H9 (cell line): ENCODE measurements around the gene PLEK. TPM values are rescaled to one million over a fixed set of nuclear protein-coding genes. Genes with fewer than 3 reads are reported as not detected.

Experiments used
- DNase-seq: peaks from one replicate; pipeline ENCODE4 v3.0.0-alpha.2; 2017
- H2AFZ ChIP-seq: one replicate; pipeline ENCODE4 v1.6.1; 2013; ENCODE audit warnings: mild to moderate bottlenecking, low read length, control low read depth, moderate library complexity
- H2AK5ac ChIP-seq: 2 replicates; pipeline ENCODE4 v1.6.1; 2013; ENCODE audit warnings: low read length, control low read depth, mixed read lengths; ENCODE audit not compliant: insufficient read length
- H2BK120ac ChIP-seq: one replicate; pipeline ENCODE4 v1.6.1; 2013; ENCODE audit warnings: low read depth, mild to moderate bottlenecking, low read length, control low read depth, inconsistent platforms; ENCODE audit not compliant: poor library complexity, severe bottlenecking
- H2BK12ac ChIP-seq: 2 replicates; pipeline ENCODE4 v1.6.1; 2013; ENCODE audit warnings: low read length, control low read depth, mixed read lengths, low read depth; ENCODE audit not compliant: insufficient read length
- H2BK15ac ChIP-seq: 2 replicates; pipeline ENCODE4 v1.6.1; 2013; ENCODE audit warnings: low read depth, low read length, control low read depth
- H2BK20ac ChIP-seq: one replicate; pipeline ENCODE4 v1.6.1; 2013; ENCODE audit warnings: low read depth, mild to moderate bottlenecking, low read length, control low read depth, inconsistent platforms; ENCODE audit not compliant: poor library complexity, severe bottlenecking
- H2BK5ac ChIP-seq: 2 replicates; pipeline ENCODE4 v1.6.1; 2013; ENCODE audit warnings: low read length, control low read depth, mixed read lengths; ENCODE audit not compliant: insufficient read length
- H3K14ac ChIP-seq: 2 replicates; pipeline ENCODE4 v1.6.1; 2013; ENCODE audit warnings: low read length, control low read depth; ENCODE audit not compliant: insufficient read depth
- H3K18ac ChIP-seq: 2 replicates; pipeline ENCODE4 v1.6.1; 2013; ENCODE audit warnings: low read depth, mild to moderate bottlenecking, mixed read lengths, low read length, control low read depth; ENCODE audit not compliant: insufficient read length
- H3K23ac ChIP-seq: 2 replicates; pipeline ENCODE4 v1.6.1; 2013; ENCODE audit warnings: low read length, control low read depth, mixed read lengths, low read depth; ENCODE audit not compliant: insufficient read length
- H3K23me2 ChIP-seq: 2 replicates; pipeline ENCODE4 v1.6.1; 2013; ENCODE audit warnings: low read depth, mild to moderate bottlenecking, mixed read lengths, low read length, control low read depth; ENCODE audit not compliant: insufficient read length, poor library complexity, severe bottlenecking
- H3K27ac ChIP-seq: 2 replicates; pipeline ENCODE4 v1.5.1; 2013; ENCODE audit warnings: low read length, control low read depth, mixed read lengths, low read depth; ENCODE audit not compliant: insufficient read length
- H3K27me3 ChIP-seq: 2 replicates; pipeline ENCODE4 v1.6.1; 2013; ENCODE audit warnings: low read length, control low read depth, inconsistent platforms; ENCODE audit not compliant: insufficient read depth
- H3K4ac ChIP-seq: 2 replicates; pipeline ENCODE4 v1.6.1; 2013; ENCODE audit warnings: low read depth, mild to moderate bottlenecking, control low read depth, inconsistent platforms, low read length, moderate library complexity
- H3K4me1 ChIP-seq: 2 replicates; pipeline ENCODE4 v1.6.1; 2013; ENCODE audit warnings: low read length, control low read depth, inconsistent platforms; ENCODE audit not compliant: insufficient read depth
- H3K4me2 ChIP-seq: 2 replicates; pipeline ENCODE4 v1.6.1; 2013; ENCODE audit warnings: low read length, control low read depth, mixed read lengths; ENCODE audit not compliant: insufficient read length, insufficient read depth
- H3K56ac ChIP-seq: 2 replicates; pipeline ENCODE4 v1.6.1; 2013; ENCODE audit warnings: low read depth, mild to moderate bottlenecking, mixed read lengths, low read length, control low read depth; ENCODE audit not compliant: insufficient read length
- H3K79me1 ChIP-seq: 2 replicates; pipeline ENCODE4 v1.6.1; 2013; ENCODE audit warnings: low read depth, mild to moderate bottlenecking, moderate library complexity, low read length, control low read depth, inconsistent platforms; ENCODE audit not compliant: insufficient read depth, poor library complexity, severe bottlenecking
- H3K79me2 ChIP-seq: 2 replicates; pipeline ENCODE4 v1.6.1; 2013; ENCODE audit warnings: low read length, control low read depth, inconsistent platforms; ENCODE audit not compliant: insufficient read depth
- H3K9ac ChIP-seq: 2 replicates; pipeline ENCODE4 v1.6.1; 2013; ENCODE audit warnings: low read length, control low read depth, mixed read lengths; ENCODE audit not compliant: insufficient read length; ENCODE audit errors: extremely low read depth
- H3K9me3 ChIP-seq: one replicate; pipeline ENCODE4 v1.6.1; 2013; ENCODE audit warnings: low read depth, low read length, inconsistent platforms; ENCODE audit not compliant: control insufficient read depth
- H3T11ph ChIP-seq: one replicate; pipeline ENCODE4 v1.6.1; 2013; ENCODE audit warnings: mild to moderate bottlenecking, low read length, control low read depth, inconsistent platforms
- H4K20me1 ChIP-seq: one replicate; pipeline ENCODE4 v1.6.1; 2013; ENCODE audit not compliant: control insufficient read depth, insufficient read length, insufficient read depth
- H4K5ac ChIP-seq: 2 replicates; pipeline ENCODE4 v1.6.1; 2013; ENCODE audit warnings: low read depth, mild to moderate bottlenecking, mixed read lengths, low read length, control low read depth; ENCODE audit not compliant: insufficient read length
- H4K8ac ChIP-seq: replicated peaks from 2 replicates; pipeline ENCODE4 v1.6.1; 2013; ENCODE audit warnings: low read length, control low read depth, mixed read lengths, low read depth; ENCODE audit not compliant: insufficient read length
- H4K91ac ChIP-seq: 2 replicates; pipeline ENCODE4 v1.6.1; 2013; ENCODE audit warnings: low read depth, mild to moderate bottlenecking, moderate library complexity, mixed read lengths, low read length, control low read depth; ENCODE audit not compliant: insufficient read length
- H3K27ac Mint-ChIP-seq, 3 experiments: 2 replicates in 2 of 3; 3 replicates in 1 of 3; pipeline ENCODE4 v1.8.0; 2020 to 2021; ENCODE audit warnings: mixed read lengths in 3 of 3, mild to moderate bottlenecking in 1 of 3, moderate library complexity in 1 of 3
- H3K27me3 Mint-ChIP-seq: 2 replicates; pipeline ENCODE4 v1.8.0; 2021; ENCODE audit warnings: low read depth, mild to moderate bottlenecking, moderate library complexity, mixed read lengths
- H3K36me3 Mint-ChIP-seq, 3 experiments: 2 replicates in 2 of 3; 3 replicates in 1 of 3; pipeline ENCODE4 v1.8.0; 2020 to 2021; ENCODE audit warnings: low read depth in 3 of 3, mixed read lengths in 3 of 3; ENCODE audit not compliant: insufficient read depth in 1 of 3
- H3K4me1 Mint-ChIP-seq, 2 experiments: 2 replicates each; pipeline ENCODE4 v1.8.0; 2020; ENCODE audit warnings: mixed read lengths in 2 of 2
- H3K4me3 Mint-ChIP-seq, 2 experiments: 2 replicates in 1 of 2; 3 replicates in 1 of 2; pipeline ENCODE4 v1.8.0; 2020 to 2021; ENCODE audit warnings: mild to moderate bottlenecking in 2 of 2, mixed read lengths in 2 of 2, moderate library complexity in 1 of 2
- H3K9me3 Mint-ChIP-seq, 2 experiments: 2 replicates in 1 of 2; 3 replicates in 1 of 2; pipeline ENCODE4 v1.8.0; 2020; ENCODE audit warnings: mild to moderate bottlenecking in 2 of 2, mixed read lengths in 2 of 2, moderate library complexity in 1 of 2
- WGBS: extraction: QIAGEN DNeasy Blood & Tissue Kit; methylation state at CpG from one replicate; pipeline ENCODE4 v1.1.7; 2013; ENCODE audit warnings: missing lambda C conversion rate, low lambda C conversion rate, mixed read lengths; ENCODE audit not compliant: insufficient read length; ENCODE audit errors: extremely low coverage; 5-methylcytosine and 5-hydroxymethylcytosine counted together
- total RNA-seq: library from RNA; stranded (reverse); gene quantifications from 2 replicates; pipeline ENCODE4 v1.2.1, GENCODE V29; 2021
- TF ChIP-seq, protein P1 (sequence below): fragments of 200-600 bp; sonication (generic); conservative IDR thresholded peaks from 3 replicates; pipeline ENCODE4 v1.8.0; 2021; ENCODE audit warnings: antibody characterized with exemption, mild to moderate bottlenecking

PLEK gene
- total RNA-seq, 1 experiment from 2014 or later = not detected

DNA sequence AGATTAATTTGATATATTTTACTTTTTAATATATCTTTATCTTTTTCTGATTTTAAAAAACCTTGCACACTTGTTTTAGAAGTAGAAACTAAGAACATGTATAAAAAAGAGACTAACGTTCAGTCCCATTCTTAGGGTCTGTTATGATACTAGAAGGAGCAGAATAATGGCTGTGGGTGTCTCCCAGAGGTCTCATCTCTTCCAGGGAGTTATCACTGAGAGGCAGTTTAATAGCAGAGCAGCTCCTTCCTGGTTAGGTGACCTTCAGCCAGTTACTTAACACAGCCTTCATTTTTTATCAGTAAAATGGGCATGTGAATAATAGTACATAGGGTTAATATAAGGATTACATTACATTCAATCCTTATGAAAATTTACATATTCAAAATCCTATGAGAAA is 61.4 kb downstream of the PLEK start:
- no peak overlapping the region for H3K56ac ChIP-seq
- no peak overlapping the region for H2BK15ac ChIP-seq
- Mint-ChIP-seq H3K9me3 (no peaks in the 10 kb centered on the region; a peak in 1 of 5 replicates), H3K4me1 (peaks cover 0 to 3% of the 10 kb centered on the region in 2 experiments; a peak in 1 of 4 replicates), H3K27ac (no peak overlapping the region), H3K27me3 (no peaks in the 10 kb centered on the region), H3K36me3 (no peaks in the 10 kb centered on the region), H3K4me3 (no peak overlapping the region)
- no peaks in the 10 kb centered on the region for H3K9me3 ChIP-seq
- no peaks in the 10 kb centered on the region for H3K79me1 ChIP-seq
- H3K4me2 ChIP-seq = no peak overlapping the region
- H4K8ac ChIP-seq = no peak overlapping the region
- H3K27ac ChIP-seq = no peak overlapping the region
- TF ChIP-seq, protein P1, sequence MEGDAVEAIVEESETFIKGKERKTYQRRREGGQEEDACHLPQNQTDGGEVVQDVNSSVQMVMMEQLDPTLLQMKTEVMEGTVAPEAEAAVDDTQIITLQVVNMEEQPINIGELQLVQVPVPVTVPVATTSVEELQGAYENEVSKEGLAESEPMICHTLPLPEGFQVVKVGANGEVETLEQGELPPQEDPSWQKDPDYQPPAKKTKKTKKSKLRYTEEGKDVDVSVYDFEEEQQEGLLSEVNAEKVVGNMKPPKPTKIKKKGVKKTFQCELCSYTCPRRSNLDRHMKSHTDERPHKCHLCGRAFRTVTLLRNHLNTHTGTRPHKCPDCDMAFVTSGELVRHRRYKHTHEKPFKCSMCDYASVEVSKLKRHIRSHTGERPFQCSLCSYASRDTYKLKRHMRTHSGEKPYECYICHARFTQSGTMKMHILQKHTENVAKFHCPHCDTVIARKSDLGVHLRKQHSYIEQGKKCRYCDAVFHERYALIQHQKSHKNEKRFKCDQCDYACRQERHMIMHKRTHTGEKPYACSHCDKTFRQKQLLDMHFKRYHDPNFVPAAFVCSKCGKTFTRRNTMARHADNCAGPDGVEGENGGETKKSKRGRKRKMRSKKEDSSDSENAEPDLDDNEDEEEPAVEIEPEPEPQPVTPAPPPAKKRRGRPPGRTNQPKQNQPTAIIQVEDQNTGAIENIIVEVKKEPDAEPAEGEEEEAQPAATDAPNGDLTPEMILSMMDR = no peak
- DNase-seq = no peak
- no peak overlapping the region for H3K23ac ChIP-seq
- H3K79me2 ChIP-seq = no peaks in the 10 kb centered on the region
- H4K20me1 ChIP-seq = no peaks in the 10 kb centered on the region
- H2AK5ac ChIP-seq = no peak overlapping the region
- H3K14ac ChIP-seq = no peak overlapping the region
- no peak overlapping the region for H2AFZ ChIP-seq
- no peak overlapping the region for H3K4ac ChIP-seq
- no peak overlapping the region for H2BK20ac ChIP-seq
- no peak overlapping the region for H3K9ac ChIP-seq
- no peak overlapping the region for H4K91ac ChIP-seq
- no peak overlapping the region for H2BK5ac ChIP-seq
- no peak overlapping the region for H2BK12ac ChIP-seq
- no peak overlapping the region for H4K5ac ChIP-seq
- H3T11ph ChIP-seq = no peak overlapping the region
- WGBS = no CpG with 5 or more reads among the region's 1 CpG
- no peaks in the 10 kb centered on the region for H3K27me3 ChIP-seq
- H3K23me2 ChIP-seq = no peaks in the 10 kb centered on the region
- H3K4me1 ChIP-seq = no peaks in the 10 kb centered on the region
- H3K18ac ChIP-seq = no peak overlapping the region
- no peak overlapping the region for H2BK120ac ChIP-seq
